HG02852 (cell line): Measurements from ENCODE around the gene UBLCP1.

ENCODE experiments used
- ATAC-seq: cut with Tn5 transposase; IDR thresholded peaks from one replicate; pipeline ENCODE4 v1.9.1; 2021; ENCODE audit warnings: mild to moderate bottlenecking, moderate library complexity; ENCODE audit not compliant: unreplicated experiment

UBLCP1 gene

GRCh38 chr5:159310511-159310910 lies 47.4 kb downstream of the UBLCP1 start:
- ATAC-seq: no peak

GRCh38 chr5:159311063-159311462 lies 48.0 kb downstream of the UBLCP1 start:
- ATAC-seq: no peak

- ATAC-seq: no peak
Observed at GRCh38 chr5:159313197-159313596, 50.1 kb downstream of the UBLCP1 start.

GRCh38 chr5:159316519-159317383 lies 53.7 kb downstream of the UBLCP1 start:
- ATAC-seq: peak; percentile 61

GRCh38 chr5:159317849-159318248 lies 54.8 kb downstream of the UBLCP1 start:
- ATAC-seq: no peak

GRCh38 chr5:159318448-159318847 lies 55.4 kb downstream of the UBLCP1 start:
- no peak for ATAC-seq

GRCh38 chr5:159319363-159319762 lies 56.3 kb downstream of the UBLCP1 start:
- ATAC-seq: no peak

- no peak for ATAC-seq
Observed at GRCh38 chr5:159319832-159320231, 56.7 kb downstream of the UBLCP1 start.

- ATAC-seq: no peak
Observed at GRCh38 chr5:159322180-159322579, 59.1 kb downstream of the UBLCP1 start.

- no peak for ATAC-seq
Observed at GRCh38 chr5:159324102-159324755, 61.1 kb downstream of the UBLCP1 start.

- ATAC-seq: no peak
Observed at GRCh38 chr5:159324986-159325385, 61.9 kb downstream of the UBLCP1 start.

- ATAC-seq: no peak
Observed at GRCh38 chr5:159330131-159330800, 67.2 kb downstream of the UBLCP1 start, which contains the start of gene IL12B. IL12B (minus strand) TSS chr5:159330487; CDS start chr5:159326782, 3,705 bp downstream.

GRCh38 chr5:159331093-159331973 lies 68.2 kb downstream of the UBLCP1 start:
- ATAC-seq: peak; percentile 53

- no peak for ATAC-seq
Observed at GRCh38 chr5:159332800-159333544, 69.9 kb downstream of the UBLCP1 start.

- no peak for ATAC-seq
Observed at GRCh38 chr5:159333545-159333925, 70.4 kb downstream of the UBLCP1 start.
